ENCODE results near the gene GNPTAB. TPM values are rescaled to one million over a fixed set of nuclear protein-coding genes. Genes with fewer than 3 reads are reported as not detected.

GNPTAB gene
- total and polyA plus RNA-seq, 7 donors, result 12.0 to 42.2 (median 25.4) TPM

GRCh38 chr12:101749657-101750056 lies 81.1 kb downstream of the GNPTAB start:
- H3K27ac ChIP-seq, result no peak overlapping the region
- H3K9me3 ChIP-seq, result no peaks in the 10 kb centered on the region
- H3K27me3 ChIP-seq, result no peaks in the 10 kb centered on the region
- peaks cover 0 to 87% (median 21%) of the 10 kb centered on the region in 4 donors for H3K36me3 ChIP-seq
- H3K4me3 ChIP-seq, result no peak overlapping the region
- no peak for DNase-seq
- 79 to 88% methylated on average over 4 of the region's 4 CpGs for WGBS, 2 donors
- no peak for TF ChIP-seq POLR2A (IDR thresholded peaks at IDR 0.05)
- TF ChIP-seq EP300 (IDR thresholded peaks at IDR 0.05), result no peak
- TF ChIP-seq POLR2AphosphoS5 (IDR thresholded peaks at IDR 0.05), result no peak
- TF ChIP-seq, protein P1, sequence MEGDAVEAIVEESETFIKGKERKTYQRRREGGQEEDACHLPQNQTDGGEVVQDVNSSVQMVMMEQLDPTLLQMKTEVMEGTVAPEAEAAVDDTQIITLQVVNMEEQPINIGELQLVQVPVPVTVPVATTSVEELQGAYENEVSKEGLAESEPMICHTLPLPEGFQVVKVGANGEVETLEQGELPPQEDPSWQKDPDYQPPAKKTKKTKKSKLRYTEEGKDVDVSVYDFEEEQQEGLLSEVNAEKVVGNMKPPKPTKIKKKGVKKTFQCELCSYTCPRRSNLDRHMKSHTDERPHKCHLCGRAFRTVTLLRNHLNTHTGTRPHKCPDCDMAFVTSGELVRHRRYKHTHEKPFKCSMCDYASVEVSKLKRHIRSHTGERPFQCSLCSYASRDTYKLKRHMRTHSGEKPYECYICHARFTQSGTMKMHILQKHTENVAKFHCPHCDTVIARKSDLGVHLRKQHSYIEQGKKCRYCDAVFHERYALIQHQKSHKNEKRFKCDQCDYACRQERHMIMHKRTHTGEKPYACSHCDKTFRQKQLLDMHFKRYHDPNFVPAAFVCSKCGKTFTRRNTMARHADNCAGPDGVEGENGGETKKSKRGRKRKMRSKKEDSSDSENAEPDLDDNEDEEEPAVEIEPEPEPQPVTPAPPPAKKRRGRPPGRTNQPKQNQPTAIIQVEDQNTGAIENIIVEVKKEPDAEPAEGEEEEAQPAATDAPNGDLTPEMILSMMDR (IDR thresholded peaks at IDR 0.05), result no peak
- intact Hi-C loops (cut with DNase I), result no loop called here
- H3K4me1 ChIP-seq, result no peaks in the 10 kb centered on the region

- intact Hi-C loops (cut with DNase I), result no loop called here
- Histone ChIP-seq H3K9me3 (no peaks in the 10 kb centered on the region), H3K4me1 (no peaks in the 10 kb centered on the region), H3K27me3 (no peaks in the 10 kb centered on the region), H3K36me3 (peaks cover 4 to 88% (median 25%) of the 10 kb centered on the region in 4 donors), H3K4me3 (no peak overlapping the region), H3K27ac (no peak overlapping the region)
- no peak for TF ChIP-seq EP300 (IDR thresholded peaks at IDR 0.05)
- TF ChIP-seq, protein P1 (IDR thresholded peaks at IDR 0.05), result no peak
- no peak for TF ChIP-seq POLR2A (IDR thresholded peaks at IDR 0.05)
- TF ChIP-seq POLR2AphosphoS5 (IDR thresholded peaks at IDR 0.05), result no peak
- WGBS, 2 donors, result 95 to 100% methylated on average over 1 of the region's 1 CpG
- no peak for DNase-seq
Observed at GRCh38 chr12:101748907-101749306, 81.9 kb downstream of the GNPTAB start.

- Histone ChIP-seq H3K4me3 (no peak overlapping the region), H3K36me3 (peaks cover 4 to 84% (median 28%) of the 10 kb centered on the region in 4 donors), H3K4me1 (no peaks in the 10 kb centered on the region), H3K9me3 (no peaks in the 10 kb centered on the region), H3K27ac (no peak overlapping the region), H3K27me3 (no peaks in the 10 kb centered on the region)
- 92 to 97% methylated on average over 1 of the region's 1 CpG for WGBS, 2 donors
- no peak for TF ChIP-seq POLR2AphosphoS5 (IDR thresholded peaks at IDR 0.05)
- no peak for TF ChIP-seq POLR2A (IDR thresholded peaks at IDR 0.05)
- no peak for TF ChIP-seq EP300 (IDR thresholded peaks at IDR 0.05)
- TF ChIP-seq, protein P1 (IDR thresholded peaks at IDR 0.05), result no peak
- intact Hi-C loops (cut with DNase I), result no loop called here
- no peak for DNase-seq
Observed at GRCh38 chr12:101747697-101748096, 83.1 kb downstream of the GNPTAB start.

GRCh38 chr12:101746661-101747060 lies 84.1 kb downstream of the GNPTAB start:
- H3K36me3 ChIP-seq, result peaks cover 4 to 81% (median 30%) of the 10 kb centered on the region in 4 donors
- H3K9me3 ChIP-seq, result no peaks in the 10 kb centered on the region
- intact Hi-C loops (cut with DNase I), result no loop called here
- no peaks in the 10 kb centered on the region for H3K27me3 ChIP-seq
- H3K4me3 ChIP-seq, result no peak overlapping the region
- TF ChIP-seq POLR2AphosphoS5 (IDR thresholded peaks at IDR 0.05) (no peak), EP300 (IDR thresholded peaks at IDR 0.05) (no peak), POLR2A (IDR thresholded peaks at IDR 0.05) (no peak)
- TF ChIP-seq, protein P1 (IDR thresholded peaks at IDR 0.05), result no peak
- H3K4me1 ChIP-seq, result no peaks in the 10 kb centered on the region
- DNase-seq, result no peak
- 72 to 82% methylated on average over 1 of the region's 1 CpG for WGBS, 2 donors
- H3K27ac ChIP-seq, result no peak overlapping the region

GRCh38 chr12:101746196-101746595 lies 84.6 kb downstream of the GNPTAB start:
- Histone ChIP-seq H3K27ac (no peak overlapping the region), H3K27me3 (no peaks in the 10 kb centered on the region), H3K4me3 (no peak overlapping the region), H3K9me3 (no peaks in the 10 kb centered on the region), H3K4me1 (no peaks in the 10 kb centered on the region), H3K36me3 (peaks cover 4 to 76% (median 27%) of the 10 kb centered on the region in 4 donors)
- TF ChIP-seq EP300 (IDR thresholded peaks at IDR 0.05) (no peak), POLR2AphosphoS5 (IDR thresholded peaks at IDR 0.05) (no peak), POLR2A (IDR thresholded peaks at IDR 0.05) (no peak)
- TF ChIP-seq, protein P1 (IDR thresholded peaks at IDR 0.05), result no peak
- 80 to 91% methylated on average over 1 of the region's 1 CpG for WGBS, 2 donors
- no peak for DNase-seq
- intact Hi-C loops (cut with DNase I), result no loop called here

All from sigmoid colon (tissue), 7 donors.